ENCODE measurements around the gene BST2. TPM values are rescaled to one million over a fixed set of nuclear protein-coding genes. Genes with fewer than 3 reads are reported as not detected.

Gene BST2
- total RNA-seq, 6 donors from 2014 or later, result 30.4 to 197 (median 74.1) TPM

- Histone ChIP-seq H3K36me3 (peaks cover 0 to 4% (median 0%) of the 10 kb centered on the region in 4 donors), H3K4me3 (no peak overlapping the region), H3K9me3 (no peaks in the 10 kb centered on the region), H3K27me3 (no peaks in the 10 kb centered on the region), H3K27ac (peak overlapping the region in 2 of 4 donors; percentile 75 to 77), H3K4me1 (peaks cover 8 to 13% (median 10%) of the 10 kb centered on the region in 4 donors)
- WGBS, 2 donors, result 91 to 93% methylated on average over 8 of the region's 8 CpGs
- ATAC-seq (ENCODE audit: low FRiP score in 2 of 2), result no peak
- DNase-seq, result no peak
- TF ChIP-seq POLR2AphosphoS5 (IDR thresholded peaks at IDR 0.05) (no peak), CTCF (IDR thresholded peaks at IDR 0.05) (no peak), EP300 (IDR thresholded peaks at IDR 0.05) (no peak), POLR2A (IDR thresholded peaks at IDR 0.05) (no peak)
Observed at GRCh38 chr19:17414097-17414496, 8.7 kb upstream of the BST2 start.

- 62 to 83% methylated on average over 8 to 11 of the region's 11 CpGs for WGBS, 2 donors
- no peak for TF ChIP-seq POLR2AphosphoS5 (IDR thresholded peaks at IDR 0.05)
- TF ChIP-seq CTCF (IDR thresholded peaks at IDR 0.05), result no peak
- Histone ChIP-seq H3K4me1 (peaks cover 11 to 19% (median 15%) of the 10 kb centered on the region in 4 donors), H3K36me3 (peaks cover 0 to 4% (median 0%) of the 10 kb centered on the region in 4 donors), H3K27ac (peak overlapping the region; percentile 30 to 77 (median 66)), H3K4me3 (no peak overlapping the region), H3K9me3 (no peaks in the 10 kb centered on the region), H3K27me3 (no peaks in the 10 kb centered on the region)
- DNase-seq (peak in 1 of 2 donors; percentile 60), ATAC-seq (ENCODE audit: low FRiP score in 2 of 2) (no peak)
Observed at GRCh38 chr19:17411801-17412200, 6.4 kb upstream of the BST2 start.

GRCh38 chr19:17409990-17410389 lies 4.6 kb upstream of the BST2 start:
- 84 to 94% methylated on average over 9 of the region's 9 CpGs for WGBS, 2 donors
- no peak for TF ChIP-seq EP300 (IDR thresholded peaks at IDR 0.05)
- TF ChIP-seq POLR2AphosphoS5 (IDR thresholded peaks at IDR 0.05), result no peak
- no peak for TF ChIP-seq CTCF (IDR thresholded peaks at IDR 0.05)
- no peak for TF ChIP-seq POLR2A (IDR thresholded peaks at IDR 0.05)
- Histone ChIP-seq H3K27ac (no peak overlapping the region), H3K27me3 (no peaks in the 10 kb centered on the region), H3K4me3 (no peak overlapping the region), H3K36me3 (peaks cover 0 to 4% (median 0%) of the 10 kb centered on the region in 4 donors), H3K4me1 (peaks cover 27 to 31% (median 28%) of the 10 kb centered on the region in 4 donors), H3K9me3 (no peaks in the 10 kb centered on the region)
- DNase-seq (no peak), ATAC-seq (ENCODE audit: low FRiP score in 2 of 2) (no peak)

GRCh38 chr19:17406887-17407196 lies 1.4 kb upstream of the BST2 start:
- H3K36me3 ChIP-seq, result peaks cover 0 to 4% (median 0%) of the 10 kb centered on the region in 4 donors
- H3K4me3 ChIP-seq, result peak overlapping the region in 3 of 4 donors; percentile 42 to 70 (median 47)
- 0 to 50% methylated on average over 2 of the region's 2 CpGs for WGBS, 2 donors
- TF ChIP-seq POLR2AphosphoS5 (IDR thresholded peaks at IDR 0.05) (no peak), POLR2A (IDR thresholded peaks at IDR 0.05) (no peak), CTCF (IDR thresholded peaks at IDR 0.05) (no peak), EP300 (IDR thresholded peaks at IDR 0.05) (no peak)
- peaks cover 36 to 48% (median 41%) of the 10 kb centered on the region in 4 donors for H3K4me1 ChIP-seq
- H3K27me3 ChIP-seq, result no peaks in the 10 kb centered on the region
- H3K9me3 ChIP-seq, result no peaks in the 10 kb centered on the region
- no peak for DNase-seq
- H3K27ac ChIP-seq, result peak overlapping the region; percentile 85 to 94 (median 90)
- ATAC-seq (ENCODE audit: low FRiP score in 2 of 2), result no peak

Measured in upper lobe of left lung (tissue), 6 donors.